Mesendoderm (in vitro differentiated cells): ENCODE results near the gene CDRT15.
"Not testable (repeated sequence)": the region's sequence is repeated elsewhere in the genome, so short reads cannot be mapped to it uniquely, and the experiment has no call there.

Experiments
- DNase-seq: peaks from one replicate; pipeline ENCODE4 v3.0.0; 2013
- H2AK5ac ChIP-seq: 2 replicates; pipeline ENCODE4 v1.6.1; 2013; ENCODE audit warnings: low read length, inconsistent platforms
- H2BK120ac ChIP-seq: 2 replicates; pipeline ENCODE4 v1.6.1; 2013; ENCODE audit warnings: low read depth, mild to moderate bottlenecking, low read length, moderate library complexity, mixed read lengths
- H2BK15ac ChIP-seq: replicated peaks from 2 replicates; pipeline ENCODE4 v1.6.1; 2013; ENCODE audit warnings: low read depth, mild to moderate bottlenecking, moderate library complexity
- H2BK5ac ChIP-seq: 2 replicates; pipeline ENCODE4 v1.6.1; 2013; ENCODE audit warnings: low read length, inconsistent platforms
- H3K18ac ChIP-seq: 2 replicates; pipeline ENCODE4 v1.6.1; 2013; ENCODE audit warnings: mild to moderate bottlenecking, low read length, mixed read lengths
- H3K23ac ChIP-seq: one replicate; pipeline ENCODE4 v1.6.1; 2013; ENCODE audit warnings: low read length
- H3K27ac ChIP-seq: 2 replicates; pipeline ENCODE4 v1.5.1; 2013; ENCODE audit warnings: low read depth, mild to moderate bottlenecking, inconsistent platforms, low read length, moderate library complexity
- H3K27me3 ChIP-seq: 2 replicates; pipeline ENCODE4 v1.6.1; 2013; ENCODE audit warnings: low read length, control low read depth, mild to moderate bottlenecking, inconsistent platforms; ENCODE audit not compliant: insufficient read depth, poor library complexity
- H3K36me3 ChIP-seq: 2 replicates; pipeline ENCODE4 v1.6.1; 2013; ENCODE audit warnings: low read length, inconsistent platforms; ENCODE audit not compliant: control insufficient read depth, insufficient read depth
- H3K4ac ChIP-seq: one replicate; pipeline ENCODE4 v1.6.1; 2013; ENCODE audit warnings: low read depth, mild to moderate bottlenecking, low read length, moderate library complexity
- H3K4me1 ChIP-seq: 2 replicates; pipeline ENCODE4 v1.6.1; 2013; ENCODE audit warnings: low read depth, low read length, inconsistent platforms; ENCODE audit not compliant: control insufficient read depth
- H3K4me2 ChIP-seq: 2 replicates; pipeline ENCODE4 v1.6.1; 2013; ENCODE audit warnings: low read length
- H3K4me3 ChIP-seq: 2 replicates; pipeline ENCODE4 v1.5.1; 2013; ENCODE audit warnings: mild to moderate bottlenecking, low read length
- H3K56ac ChIP-seq: one replicate; pipeline ENCODE4 v1.6.1; 2013; ENCODE audit warnings: low read length
- H3K79me1 ChIP-seq: 2 replicates; pipeline ENCODE4 v1.6.1; 2013; ENCODE audit warnings: low read length, inconsistent platforms
- H3K79me2 ChIP-seq: 2 replicates; pipeline ENCODE4 v1.6.1; 2013; ENCODE audit warnings: mild to moderate bottlenecking, low read length; ENCODE audit not compliant: control insufficient read depth, insufficient read depth
- H3K9ac ChIP-seq: 2 replicates; pipeline ENCODE4 v1.6.1; 2013; ENCODE audit warnings: low read length, inconsistent platforms
- H4K5ac ChIP-seq: one replicate; pipeline ENCODE4 v1.6.1; 2013; ENCODE audit warnings: low read length
- H4K8ac ChIP-seq: one replicate; pipeline ENCODE4 v1.6.1; 2013; ENCODE audit warnings: low read depth, mild to moderate bottlenecking, control low read depth, low read length, moderate library complexity
- WGBS: extraction: QIAGEN DNeasy Blood & Tissue Kit; methylation state at CpG from one replicate; pipeline ENCODE4 v1.1.7; 2013; ENCODE audit warnings: low lambda C conversion rate, missing lambda C conversion rate; ENCODE audit not compliant: insufficient coverage; ENCODE audit errors: extremely low coverage; 5-methylcytosine and 5-hydroxymethylcytosine counted together

The CDRT15 gene

DNA sequence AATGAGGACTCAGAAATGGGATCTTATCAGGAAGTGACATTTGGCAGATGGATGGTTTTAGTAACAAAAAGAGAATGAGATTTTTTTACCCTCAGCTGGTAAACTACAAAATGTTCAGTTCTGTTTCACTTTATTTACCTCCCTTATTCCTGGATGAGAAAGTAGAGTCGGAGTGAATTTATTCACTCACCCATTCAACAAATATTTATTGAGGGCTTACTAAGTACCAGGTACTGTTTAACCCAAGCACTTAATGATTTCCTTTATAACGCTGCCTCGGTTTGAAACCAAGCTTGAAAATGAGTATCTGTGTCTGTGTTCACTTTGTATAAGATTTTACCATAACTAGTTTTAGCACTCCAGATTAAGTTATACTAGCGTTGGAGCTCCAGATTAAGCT is 38.1 kb downstream of the CDRT15 start:
- no peak overlapping the region for H2AK5ac ChIP-seq
- no peak overlapping the region for H3K4me2 ChIP-seq
- no peak overlapping the region for H3K27ac ChIP-seq
- no peak overlapping the region for H3K9ac ChIP-seq
- H3K23ac ChIP-seq = no peak overlapping the region
- no peaks in the 10 kb centered on the region for H3K27me3 ChIP-seq
- H3K4me3 ChIP-seq = no peak overlapping the region
- no peak overlapping the region for H2BK120ac ChIP-seq
- H4K8ac ChIP-seq = no peak overlapping the region
- no peaks in the 10 kb centered on the region for H3K79me1 ChIP-seq
- no CpG with 5 or more reads among the region's 4 CpGs for WGBS
- no peak overlapping the region for H4K5ac ChIP-seq
- no peak for DNase-seq
- no peak overlapping the region for H2BK15ac ChIP-seq
- no peaks in the 10 kb centered on the region for H3K4me1 ChIP-seq
- H3K4ac ChIP-seq = no peak overlapping the region
- no peak overlapping the region for H3K56ac ChIP-seq
- H3K36me3 ChIP-seq = no peaks in the 10 kb centered on the region
- no peaks in the 10 kb centered on the region for H3K79me2 ChIP-seq
- no peak overlapping the region for H3K18ac ChIP-seq
- no peak overlapping the region for H2BK5ac ChIP-seq

DNA sequence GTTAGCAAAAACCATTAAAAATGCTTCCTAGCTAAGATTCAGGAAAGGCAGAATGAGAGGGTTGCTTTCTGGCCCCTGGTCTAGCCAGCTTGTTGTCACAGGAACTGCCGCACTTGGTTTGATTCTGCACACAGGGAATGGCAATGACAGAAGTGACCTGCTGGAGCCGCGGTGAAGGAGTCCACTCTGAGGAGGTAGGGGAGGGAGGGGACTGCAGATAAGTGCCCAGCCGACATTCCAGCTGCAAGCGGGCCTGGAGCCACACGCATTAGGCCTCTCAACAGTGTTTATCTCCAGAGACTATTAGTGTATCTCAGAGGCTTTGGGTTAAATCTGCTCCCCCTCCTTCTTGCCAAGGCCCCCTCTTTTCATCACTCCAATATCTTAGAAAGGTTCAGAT is 38.6 kb downstream of the CDRT15 start:
- no peak overlapping the region for H2BK120ac ChIP-seq
- DNase-seq = peak; percentile 75
- no peak overlapping the region for H3K4me2 ChIP-seq
- H3K23ac ChIP-seq = no peak overlapping the region
- no peaks in the 10 kb centered on the region for H3K4me1 ChIP-seq
- no peak overlapping the region for H3K27ac ChIP-seq
- no peaks in the 10 kb centered on the region for H3K36me3 ChIP-seq
- no peak overlapping the region for H2AK5ac ChIP-seq
- H3K27me3 ChIP-seq = no peaks in the 10 kb centered on the region
- WGBS = no CpG with 5 or more reads among the region's 6 CpGs
- H3K18ac ChIP-seq = no peak overlapping the region
- H3K79me1 ChIP-seq = no peaks in the 10 kb centered on the region
- H4K5ac ChIP-seq = no peak overlapping the region
- H3K4me3 ChIP-seq = no peak overlapping the region
- H3K79me2 ChIP-seq = no peaks in the 10 kb centered on the region
- no peak overlapping the region for H3K4ac ChIP-seq
- H3K9ac ChIP-seq = no peak overlapping the region
- H4K8ac ChIP-seq = no peak overlapping the region
- H3K56ac ChIP-seq = no peak overlapping the region
- no peak overlapping the region for H2BK15ac ChIP-seq
- no peak overlapping the region for H2BK5ac ChIP-seq

DNA sequence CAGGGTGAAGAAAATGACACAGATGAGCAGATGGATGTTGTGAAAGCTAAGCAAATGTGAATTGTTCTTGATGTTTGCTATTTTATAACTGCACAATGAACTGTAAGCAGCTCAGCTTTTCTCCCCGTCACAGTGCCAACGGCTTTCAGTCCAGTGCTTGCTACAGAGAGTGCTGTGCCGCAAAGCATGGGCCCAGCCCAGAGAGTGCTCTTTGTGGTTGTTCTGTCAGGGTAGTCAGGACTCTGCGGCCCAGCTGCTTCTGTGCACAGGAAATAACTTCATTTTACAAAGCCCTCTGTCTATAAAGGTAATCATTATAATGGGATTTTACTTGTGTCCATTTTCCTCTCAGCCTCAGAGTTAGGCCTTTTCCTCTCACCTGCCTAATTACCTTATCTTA is 39.1 kb downstream of the CDRT15 start:
- Histone ChIP-seq H3K23ac (no peak overlapping the region), H3K79me2 (no peaks in the 10 kb centered on the region), H3K36me3 (no peaks in the 10 kb centered on the region), H3K18ac (no peak overlapping the region), H3K4me3 (no peak overlapping the region), H3K4ac (no peak overlapping the region), H3K4me2 (no peak overlapping the region), H3K9ac (no peak overlapping the region), H3K79me1 (no peaks in the 10 kb centered on the region), H3K4me1 (no peaks in the 10 kb centered on the region), H3K56ac (no peak overlapping the region), H2BK15ac (no peak overlapping the region), H3K27ac (no peak overlapping the region), H4K5ac (no peak overlapping the region), H2BK120ac (no peak overlapping the region), H4K8ac (no peak overlapping the region), H2AK5ac (no peak overlapping the region), H2BK5ac (no peak overlapping the region), H3K27me3 (no peaks in the 10 kb centered on the region)
- no CpG with 5 or more reads among the region's 4 CpGs for WGBS
- DNase-seq = no peak

DNA sequence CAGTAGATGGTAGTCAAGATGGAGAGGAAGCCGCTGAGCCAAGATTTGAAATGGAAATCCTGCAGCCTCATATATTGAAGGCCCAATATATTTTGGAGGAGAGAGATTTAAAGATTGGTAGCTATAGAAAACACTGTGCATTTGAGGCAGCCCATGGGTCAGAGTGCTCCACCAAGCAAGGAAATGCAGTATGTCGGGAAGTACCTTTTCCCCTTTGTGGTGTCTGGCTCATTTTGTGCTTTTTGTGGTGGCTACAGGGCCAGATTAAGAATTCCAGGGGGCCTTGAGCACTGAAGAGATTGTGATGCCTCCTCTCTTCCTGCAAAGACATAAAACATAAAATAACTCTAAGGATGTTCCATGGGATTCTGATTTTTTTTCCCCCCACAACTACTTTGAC is 39.6 kb downstream of the CDRT15 start:
- H3K79me1 ChIP-seq = no peaks in the 10 kb centered on the region
- H4K5ac ChIP-seq = no peak overlapping the region
- no peak overlapping the region for H3K27ac ChIP-seq
- H3K9ac ChIP-seq = no peak overlapping the region
- H3K23ac ChIP-seq = no peak overlapping the region
- DNase-seq = no peak
- no peak overlapping the region for H2BK5ac ChIP-seq
- H4K8ac ChIP-seq = no peak overlapping the region
- H3K4me2 ChIP-seq = no peak overlapping the region
- H3K4me1 ChIP-seq = no peaks in the 10 kb centered on the region
- no peak overlapping the region for H3K18ac ChIP-seq
- no peak overlapping the region for H2BK120ac ChIP-seq
- no peak overlapping the region for H3K4me3 ChIP-seq
- no peak overlapping the region for H3K4ac ChIP-seq
- WGBS = no CpG with 5 or more reads among the region's 2 CpGs
- no peaks in the 10 kb centered on the region for H3K27me3 ChIP-seq
- no peak overlapping the region for H2AK5ac ChIP-seq
- no peaks in the 10 kb centered on the region for H3K79me2 ChIP-seq
- no peaks in the 10 kb centered on the region for H3K36me3 ChIP-seq
- H3K56ac ChIP-seq = no peak overlapping the region
- H2BK15ac ChIP-seq = no peak overlapping the region

DNA sequence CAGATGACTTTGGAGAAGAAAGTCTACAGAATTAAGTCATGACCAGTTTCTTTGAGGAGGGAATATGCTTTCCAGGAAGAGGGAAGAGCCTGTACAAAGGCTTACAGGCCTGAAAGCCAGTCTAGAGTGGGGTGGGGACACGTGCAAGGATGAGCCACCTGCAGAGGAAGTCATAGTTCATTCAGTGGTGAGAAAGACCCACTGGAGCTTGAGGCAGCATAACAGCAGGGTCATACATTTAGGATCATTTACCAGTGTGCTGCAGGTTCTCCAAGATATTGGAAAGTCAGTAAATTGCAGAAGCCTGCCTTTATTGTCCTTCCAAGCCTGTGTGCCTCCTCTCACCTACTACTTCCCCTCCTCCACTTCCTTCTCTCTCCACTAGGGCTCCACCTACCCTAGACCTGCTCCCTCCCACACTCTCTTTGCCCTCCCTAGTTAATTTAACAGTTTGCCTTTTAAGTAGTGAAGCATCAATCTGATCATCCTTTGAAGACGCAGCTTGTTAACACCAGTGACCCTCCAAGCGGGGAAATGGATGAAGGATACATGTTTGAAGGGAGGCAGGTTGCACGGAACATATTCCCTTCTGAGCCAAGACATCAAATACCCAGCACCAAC is 40.2 kb downstream of the CDRT15 start:
- Histone ChIP-seq H3K79me1 (no peaks in the 10 kb centered on the region), H3K4ac (no peak overlapping the region), H2BK120ac (no peak overlapping the region), H3K23ac (no peak overlapping the region), H4K5ac (no peak overlapping the region), H3K4me1 (no peaks in the 10 kb centered on the region), H2AK5ac (no peak overlapping the region), H3K56ac (no peak overlapping the region), H3K27ac (no peak overlapping the region), H3K4me3 (no peak overlapping the region), H3K27me3 (no peaks in the 10 kb centered on the region), H4K8ac (no peak overlapping the region), H2BK15ac (no peak overlapping the region), H2BK5ac (no peak overlapping the region), H3K79me2 (no peaks in the 10 kb centered on the region), H3K36me3 (no peaks in the 10 kb centered on the region), H3K18ac (no peak overlapping the region), H3K4me2 (no peak overlapping the region), H3K9ac (no peak overlapping the region)
- no peak for DNase-seq
- WGBS = no CpG with 5 or more reads among the region's 4 CpGs

DNA sequence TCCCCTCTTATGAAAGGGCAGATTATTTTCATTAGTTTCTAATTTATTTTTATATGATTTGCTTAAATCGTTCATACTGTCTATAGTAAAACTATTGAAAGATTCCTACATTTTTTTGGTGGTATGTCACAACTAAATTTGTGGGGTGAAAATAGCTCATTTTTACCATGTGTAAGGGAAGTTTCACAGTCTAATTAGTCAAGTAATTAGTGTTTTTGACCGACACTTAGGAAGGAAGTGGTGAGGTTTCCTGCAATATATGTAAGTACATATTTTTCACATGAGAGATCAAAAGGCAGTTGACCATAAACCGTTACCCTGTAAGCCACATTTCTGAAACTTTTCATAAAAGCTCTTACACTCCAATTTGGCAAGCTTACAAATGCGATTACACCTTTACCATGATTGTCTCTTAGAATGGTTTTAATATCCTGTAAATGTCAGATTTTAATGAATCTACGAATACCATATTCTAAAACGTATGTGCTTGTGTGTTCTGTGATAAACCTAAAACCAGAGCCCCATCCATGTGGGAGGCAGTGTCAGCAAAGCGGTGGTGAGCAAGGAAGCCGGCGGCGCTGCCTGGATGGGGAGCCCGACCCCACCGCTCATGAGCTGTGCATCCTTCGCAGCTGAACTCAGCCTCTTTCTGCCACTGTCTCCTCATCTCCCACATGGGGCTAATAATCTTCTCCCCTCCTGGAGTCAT is 43.9 kb downstream of the CDRT15 start:
- H3K4ac ChIP-seq, H2BK5ac ChIP-seq, H3K79me2 ChIP-seq, H3K4me2 ChIP-seq, H2AK5ac ChIP-seq, H3K79me1 ChIP-seq, H3K23ac ChIP-seq, H3K4me3 ChIP-seq, H4K5ac ChIP-seq, H2BK15ac ChIP-seq, H2BK120ac ChIP-seq, H3K9ac ChIP-seq, H3K18ac ChIP-seq, H4K8ac ChIP-seq, H3K27me3 ChIP-seq, DNase-seq, H3K56ac ChIP-seq, H3K27ac ChIP-seq, H3K4me1 ChIP-seq, H3K36me3 ChIP-seq: not testable (repeated sequence)
- WGBS = no CpG with 5 or more reads among the region's 13 CpGs
